IPS DF 4.7 (cell line): ENCODE measurements around the gene CLEC19A.

ENCODE experiments used
- DNase-seq: peaks from one replicate; pipeline ENCODE4 v3.0.0-alpha.2; 2013; ENCODE audit warnings: low spot score; ENCODE audit errors: extremely low read depth

The CLEC19A gene

DNA sequence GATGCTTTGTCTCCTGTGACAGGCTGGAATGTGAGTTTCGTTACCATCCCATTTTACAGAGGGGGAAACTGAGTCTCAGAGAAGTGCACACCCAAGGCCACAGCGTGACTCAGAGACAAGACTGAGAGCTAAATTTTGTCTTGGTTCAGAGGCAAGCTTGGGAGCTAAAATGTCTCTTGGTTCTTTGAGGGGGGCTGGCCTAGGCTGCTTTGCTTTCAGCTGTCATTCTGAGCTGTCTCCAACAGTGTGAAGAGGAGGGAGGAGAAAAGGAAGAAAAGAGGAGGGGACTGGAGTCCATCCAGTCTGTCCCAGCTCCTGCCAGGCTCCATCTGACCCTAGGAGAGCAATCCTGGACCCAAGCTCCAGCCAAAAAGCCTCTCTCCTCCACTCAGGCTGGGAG, at the start of gene CLEC19A:
TSS of gene CLEC19A (plus strand) at position 301 of the 400 bp plus-strand sequence. CDS start 121 bp downstream, outside the sequence.
- DNase-seq = no peak

DNA sequence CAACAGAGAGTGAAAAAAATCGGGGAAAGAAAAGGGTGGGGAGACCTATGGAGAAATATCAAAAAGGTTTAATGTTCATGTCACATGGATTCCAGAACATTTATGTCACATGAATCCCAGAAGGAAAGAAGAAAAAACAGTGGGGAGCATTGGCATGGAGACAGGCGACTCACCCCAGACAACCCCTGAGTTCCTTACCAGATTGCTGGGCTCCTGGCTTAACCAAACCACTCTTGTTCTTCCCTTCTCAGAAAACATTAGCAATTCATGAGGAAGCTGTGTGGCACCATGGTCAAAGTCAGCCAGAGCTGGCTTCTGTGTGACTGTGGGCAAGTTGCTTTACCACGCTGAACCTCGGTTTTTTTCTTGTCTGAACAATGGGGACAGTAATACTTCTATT, 49.6 kb upstream of the CLEC19A start:
- DNase-seq = no peak

DNA sequence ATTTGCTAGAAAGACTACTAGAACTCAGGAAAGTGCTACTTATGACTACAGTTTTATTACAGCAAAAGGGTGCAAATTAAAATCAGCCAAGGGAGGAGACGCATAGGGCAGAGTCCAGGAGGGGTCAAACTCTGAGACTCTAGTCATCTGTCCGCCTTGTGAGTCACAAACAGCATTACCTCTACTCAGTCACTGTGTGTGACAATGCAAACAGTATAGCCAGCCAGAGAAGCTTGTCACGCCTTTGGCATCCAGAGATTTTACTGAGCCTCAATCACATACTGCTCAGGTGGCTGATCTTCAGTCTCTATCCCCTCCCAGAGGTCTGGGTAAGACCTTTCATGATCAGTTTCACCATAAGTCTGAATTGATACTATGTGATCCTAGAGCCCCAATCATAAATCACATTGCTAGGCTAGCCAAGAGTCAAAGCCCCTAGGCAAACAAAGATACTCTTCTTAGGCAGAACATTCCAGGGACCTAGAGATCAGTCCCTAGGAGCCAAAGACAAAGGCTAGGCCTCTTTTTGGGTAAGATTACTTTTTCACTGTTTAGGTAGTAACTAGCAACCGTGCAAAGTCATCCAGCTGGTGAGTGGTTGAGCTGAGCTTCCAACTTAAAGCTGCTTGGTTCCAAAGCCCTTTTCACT, 48.8 kb upstream of the CLEC19A start:
- no peak for DNase-seq

DNA sequence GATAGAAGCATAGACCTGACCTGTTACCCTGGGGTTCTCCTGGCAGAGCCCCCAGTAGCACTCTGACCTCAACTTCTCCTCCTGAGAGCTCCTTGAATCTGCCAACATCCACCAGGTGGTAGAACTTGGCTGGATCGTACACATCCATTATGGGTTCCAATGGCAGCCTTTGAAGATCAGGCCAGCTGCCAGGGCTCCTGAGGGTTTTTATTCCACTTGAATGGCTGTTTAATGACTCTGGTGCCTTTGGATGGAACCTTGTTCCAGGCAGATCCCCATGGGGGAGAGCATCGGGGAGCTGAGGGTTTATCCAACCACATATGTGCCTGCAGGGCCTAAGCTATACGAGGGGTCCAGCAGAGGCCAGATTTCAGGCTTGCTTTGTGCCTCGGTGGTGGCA, 47.1 kb upstream of the CLEC19A start:
- no peak for DNase-seq

DNA sequence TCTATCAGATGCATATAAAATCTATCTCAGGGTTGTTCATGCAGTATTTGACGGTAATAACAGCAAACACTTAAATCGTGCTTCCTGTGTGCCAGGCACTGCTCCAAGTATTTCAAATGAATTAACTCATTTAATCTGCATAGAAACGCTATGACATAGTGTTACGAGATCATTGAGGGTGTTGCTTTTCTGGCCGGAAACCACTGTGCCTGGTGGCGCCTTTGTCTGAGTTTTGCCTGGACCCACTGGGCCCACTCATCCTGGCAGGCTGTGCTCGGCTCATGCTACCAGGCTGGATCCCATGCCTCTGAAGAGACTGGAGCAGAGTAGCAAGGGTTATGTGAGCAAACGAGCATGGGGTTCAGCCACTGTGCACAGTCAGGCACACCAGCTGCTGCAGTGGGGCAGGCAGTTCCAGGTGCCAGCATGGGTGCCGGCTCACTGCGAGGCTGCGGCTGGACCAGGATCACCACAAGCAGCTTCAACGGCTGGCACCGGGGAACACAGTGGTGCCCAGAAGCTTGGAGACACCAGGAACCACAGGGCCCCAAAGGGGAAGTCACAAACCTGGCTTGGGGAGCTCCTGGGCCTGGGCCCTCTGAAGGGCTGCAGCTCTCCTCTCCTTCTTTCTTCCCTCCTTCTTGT, 45.9 kb upstream of the CLEC19A start:
- no peak for DNase-seq

DNA sequence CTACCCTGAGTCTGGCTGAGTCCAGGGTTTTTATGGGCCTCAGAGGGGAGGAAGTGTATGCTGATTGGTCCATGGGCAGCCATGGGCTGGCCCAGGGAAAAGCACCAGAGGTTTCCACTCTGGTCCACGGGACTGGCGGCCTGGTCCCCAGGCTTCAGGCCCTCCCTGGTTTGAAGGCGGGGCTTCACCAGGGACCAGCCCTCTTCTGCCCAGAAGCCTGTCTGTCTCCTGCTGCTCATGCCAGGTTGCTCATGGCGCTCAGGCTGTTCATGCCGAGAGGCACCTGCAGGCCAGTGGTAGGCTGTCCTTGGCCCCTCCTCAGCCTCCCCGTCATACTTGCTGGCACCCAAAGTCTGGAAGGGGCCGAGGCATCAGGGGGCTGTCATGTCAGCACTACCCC, 45.0 kb upstream of the CLEC19A start:
- no peak for DNase-seq

DNA sequence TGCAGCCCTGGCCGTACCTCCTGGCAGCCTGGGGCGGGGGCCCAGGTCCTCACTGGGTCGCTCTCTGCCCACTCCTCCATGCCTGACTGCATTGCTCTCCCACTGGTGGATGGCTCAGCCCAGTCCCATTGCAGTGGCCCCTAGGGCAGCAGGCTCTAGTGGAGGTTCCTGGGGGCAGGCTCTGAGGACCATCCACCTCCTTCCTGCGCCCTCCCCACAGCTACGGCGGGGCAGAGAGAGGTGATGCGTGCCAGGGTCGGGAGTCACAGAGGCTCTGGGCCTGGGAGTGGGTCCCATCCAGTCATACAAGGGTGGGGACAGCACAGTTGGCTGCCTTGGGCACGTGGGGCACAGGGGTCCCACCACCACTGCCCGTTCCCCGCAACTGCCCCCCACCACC, 44.0 kb upstream of the CLEC19A start:
- DNase-seq = no peak

DNA sequence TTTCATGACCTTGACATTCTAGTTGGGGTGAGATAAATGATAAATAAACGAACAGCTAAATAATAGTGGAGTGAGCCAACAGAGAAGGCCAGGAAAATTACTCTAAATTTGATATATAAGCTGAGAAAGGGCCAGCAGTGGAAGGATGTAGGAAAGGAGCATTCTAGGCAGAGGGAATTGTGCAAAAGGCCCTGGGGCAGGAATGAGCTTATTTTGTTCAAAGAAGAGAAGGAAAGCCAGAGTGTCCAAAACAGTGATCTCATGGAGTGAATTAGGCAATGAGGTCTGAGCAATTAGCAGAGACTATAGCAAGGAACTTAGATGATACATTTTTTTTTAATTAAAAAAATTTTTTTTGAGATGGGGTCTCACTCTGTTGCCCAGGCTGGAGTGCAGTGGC, 43.3 kb upstream of the CLEC19A start:
- DNase-seq = no peak

DNA sequence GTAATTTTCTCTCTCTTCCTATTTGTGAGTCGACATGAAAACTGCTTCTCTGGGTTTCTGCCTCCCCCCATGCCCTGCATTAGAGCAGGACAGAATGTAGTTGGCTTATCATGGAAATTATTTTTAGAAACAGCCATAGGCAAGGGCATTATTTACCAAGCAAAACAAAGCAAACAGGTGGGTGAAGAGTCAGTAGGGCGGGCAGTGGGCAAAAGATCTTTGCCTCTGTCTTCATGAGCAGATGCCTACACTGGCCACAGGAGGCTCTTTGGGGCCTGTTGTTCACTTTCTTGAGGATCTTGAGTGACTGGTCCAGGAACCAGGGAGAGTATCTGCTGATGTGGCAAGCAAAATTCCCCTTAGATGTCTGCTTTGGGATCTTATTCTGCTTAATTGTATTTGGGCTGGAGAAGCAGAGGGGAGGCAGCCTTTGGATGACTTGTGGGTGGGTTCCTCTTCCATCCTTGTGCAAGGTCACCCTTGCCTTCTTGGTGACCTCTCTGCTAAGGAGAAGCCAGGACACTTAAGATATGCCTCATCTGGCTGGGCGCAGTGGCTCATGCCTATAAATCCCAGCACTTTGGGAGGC, 42.5 kb upstream of the CLEC19A start:
- no peak for DNase-seq

DNA sequence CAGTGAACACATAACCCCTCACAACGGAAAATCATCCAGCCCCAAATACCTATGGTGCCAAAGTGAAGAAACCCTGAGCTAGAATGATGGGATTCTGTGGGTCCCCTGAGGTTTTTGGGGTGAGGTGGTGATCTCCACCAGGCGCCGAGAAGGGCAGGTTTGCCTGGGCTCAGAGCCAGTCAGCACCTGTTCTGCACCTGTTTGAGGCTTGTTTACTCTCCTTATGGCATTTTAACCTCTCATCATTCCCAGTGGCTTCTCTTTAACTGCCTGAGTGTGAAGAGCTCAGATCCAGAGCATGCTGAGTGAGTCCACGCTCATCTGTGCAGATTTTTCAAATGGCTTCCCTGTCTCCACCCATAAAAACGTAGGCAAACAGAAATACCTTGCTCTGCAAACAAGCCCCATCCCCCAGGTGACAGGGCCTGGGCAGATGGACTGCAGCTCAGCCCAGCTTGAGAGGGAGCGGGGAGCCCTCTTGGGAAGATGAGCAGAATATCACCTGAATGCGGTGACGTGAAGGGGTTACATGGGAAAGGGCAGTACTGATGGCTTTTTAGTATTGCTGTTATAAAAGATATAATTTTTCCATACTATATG, 40.1 kb upstream of the CLEC19A start:
- no peak for DNase-seq

DNA sequence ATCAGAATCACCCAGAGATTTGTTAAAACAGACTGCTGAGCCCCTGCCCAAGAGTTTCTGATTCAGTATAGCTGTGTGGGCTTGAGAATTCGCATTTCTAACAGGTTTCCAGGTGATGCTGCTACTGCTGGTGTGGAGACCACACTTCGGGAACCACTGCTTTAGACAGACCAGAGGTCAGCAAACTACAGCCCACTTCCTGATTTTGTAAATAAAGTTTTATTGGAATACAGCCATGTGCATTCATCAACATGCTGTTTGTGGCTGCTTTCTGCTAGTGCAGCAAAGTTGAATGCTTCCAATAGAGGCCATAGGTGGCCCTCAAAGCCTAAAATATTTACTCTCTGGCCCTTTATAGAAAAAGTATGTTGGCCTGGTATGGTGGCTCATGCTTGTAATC, 32.6 kb upstream of the CLEC19A start:
- no peak for DNase-seq

DNA sequence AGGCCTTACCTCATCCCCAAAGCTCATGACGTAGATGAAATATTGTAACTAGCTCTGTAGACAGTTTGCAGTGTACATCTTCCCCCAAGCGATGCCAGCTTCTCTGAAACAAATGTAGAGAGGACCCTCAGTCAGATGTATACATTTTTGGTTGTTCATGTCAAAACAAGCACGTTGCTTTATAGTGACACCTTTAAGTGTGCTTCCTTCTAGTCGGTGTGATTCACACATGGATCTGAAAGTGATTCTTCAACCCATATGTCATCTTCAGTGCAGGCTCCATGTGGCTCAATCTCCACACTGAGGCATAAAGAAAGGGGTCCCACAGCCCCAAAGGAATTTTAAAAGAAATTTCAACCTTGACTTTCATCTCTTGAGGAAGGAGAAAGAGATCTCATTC, 30.9 kb upstream of the CLEC19A start:
- no peak for DNase-seq

DNA sequence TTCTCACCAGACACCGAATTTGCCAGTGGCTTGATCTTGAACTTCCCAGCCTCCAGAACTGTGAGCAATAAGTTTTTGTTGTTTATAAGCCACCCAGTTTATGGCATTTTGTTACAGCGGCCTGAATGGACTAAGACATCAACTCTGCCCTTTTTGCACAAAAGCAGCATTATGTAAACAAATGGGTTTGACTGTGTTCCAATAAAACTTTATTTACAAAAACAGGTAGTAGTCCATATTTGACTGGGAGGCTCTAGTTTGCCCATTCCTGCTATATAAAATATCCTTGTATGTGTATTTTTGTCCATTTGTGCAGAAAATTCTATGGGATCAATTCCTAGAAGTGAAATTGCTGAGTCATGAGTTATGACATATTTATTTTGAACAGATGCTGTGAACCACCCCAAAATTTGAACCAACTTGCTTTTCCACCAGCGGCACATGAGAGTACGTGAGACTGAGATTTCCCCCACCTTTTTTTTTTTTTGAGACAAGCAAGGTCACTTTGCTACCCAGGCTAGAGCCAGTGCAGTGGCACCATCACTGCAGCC, 21.3 kb upstream of the CLEC19A start:
- no peak for DNase-seq

DNA sequence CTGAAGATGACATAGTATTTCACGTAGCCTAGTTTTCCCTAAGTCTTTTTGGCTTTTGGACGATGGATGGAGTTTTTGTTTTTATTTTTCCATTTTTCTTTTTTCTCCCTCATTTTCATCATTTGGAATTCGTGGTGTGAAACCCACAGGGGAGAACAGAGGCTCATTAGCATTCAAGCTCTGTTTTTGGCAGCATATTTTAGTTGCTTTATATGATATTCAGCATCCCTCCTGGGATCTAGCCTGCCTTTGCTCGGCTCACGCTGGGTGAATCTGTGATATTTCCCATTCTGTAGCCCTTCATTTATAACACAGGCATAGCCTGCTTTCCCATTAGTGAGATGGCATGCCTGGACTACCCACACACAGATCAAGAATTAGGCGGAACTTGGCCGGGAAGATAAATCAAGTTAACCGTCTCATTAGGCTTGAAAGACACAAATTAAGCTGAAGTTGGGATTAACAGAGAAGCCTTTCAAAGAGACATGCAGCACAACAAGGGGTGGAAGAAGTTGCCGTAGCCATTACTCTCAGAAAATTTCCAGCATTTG, 20.1 kb upstream of the CLEC19A start:
- DNase-seq = no peak

DNA sequence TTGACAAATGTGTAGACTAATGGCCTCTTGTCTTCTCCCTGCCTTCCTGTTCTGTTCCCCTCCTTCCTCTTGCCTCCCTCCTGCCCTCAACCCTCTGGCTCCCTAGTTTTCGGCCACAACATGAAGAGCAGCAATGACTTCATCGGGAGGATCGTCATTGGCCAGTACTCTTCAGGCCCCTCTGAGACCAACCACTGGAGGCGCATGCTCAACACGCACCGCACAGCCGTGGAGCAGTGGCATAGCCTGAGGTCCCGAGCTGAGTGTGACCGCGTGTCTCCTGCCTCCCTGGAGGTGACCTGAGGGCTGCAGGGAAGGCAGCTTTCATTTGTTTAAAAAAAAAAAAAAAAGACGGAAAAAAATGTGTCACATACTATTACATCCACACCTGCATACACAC, 18.8 kb upstream of the CLEC19A start:
- DNase-seq = no peak

DNA sequence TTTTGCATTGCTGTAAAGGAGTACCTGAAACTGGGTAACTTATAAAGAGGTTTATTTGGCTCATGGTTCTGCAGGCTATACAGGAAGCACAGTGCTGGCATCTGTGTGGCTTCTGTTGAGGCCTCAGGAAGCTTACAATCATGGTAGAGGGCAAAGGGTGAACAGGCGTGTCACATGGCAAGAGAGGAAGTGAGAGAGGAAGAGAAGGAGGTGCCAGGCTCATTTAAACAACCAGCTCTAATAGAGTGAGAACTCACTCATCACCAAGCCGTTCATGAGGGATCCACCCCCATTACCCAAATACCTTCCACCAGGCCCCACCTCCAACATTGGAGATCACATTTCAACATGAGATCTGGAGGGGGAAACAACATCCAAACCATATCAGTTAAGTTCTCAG, 16.4 kb upstream of the CLEC19A start:
- DNase-seq = no peak

DNA sequence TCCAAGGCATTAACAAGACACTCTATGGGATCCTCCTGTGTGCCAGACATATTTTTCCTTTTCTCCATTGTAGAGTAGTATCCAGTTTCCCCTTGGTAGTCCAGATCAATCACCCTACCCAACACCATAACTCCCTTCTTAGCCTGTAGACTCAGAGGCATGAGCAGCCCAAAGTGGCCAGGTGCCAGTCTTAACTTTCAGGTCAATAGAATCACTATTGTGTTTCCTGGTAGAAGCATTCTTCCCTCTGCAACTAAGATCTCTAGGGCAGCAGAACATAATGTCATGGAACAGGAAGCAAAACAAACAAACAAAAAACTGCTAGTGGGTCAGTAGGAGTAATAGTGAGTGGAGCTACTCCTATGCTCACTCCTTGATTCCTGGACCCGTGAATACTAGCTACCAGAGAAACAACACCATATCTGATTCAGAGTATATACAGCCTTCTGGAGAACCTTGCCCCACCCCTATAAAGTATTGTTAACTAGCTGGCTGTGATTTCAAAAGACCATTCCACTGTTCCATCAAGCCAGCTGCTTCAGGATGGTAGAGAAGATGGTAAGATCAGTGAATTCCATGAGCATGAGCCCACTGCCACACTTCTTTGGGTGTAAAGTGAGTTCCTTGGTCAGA, 11.2 kb upstream of the CLEC19A start:
- no peak for DNase-seq

DNA sequence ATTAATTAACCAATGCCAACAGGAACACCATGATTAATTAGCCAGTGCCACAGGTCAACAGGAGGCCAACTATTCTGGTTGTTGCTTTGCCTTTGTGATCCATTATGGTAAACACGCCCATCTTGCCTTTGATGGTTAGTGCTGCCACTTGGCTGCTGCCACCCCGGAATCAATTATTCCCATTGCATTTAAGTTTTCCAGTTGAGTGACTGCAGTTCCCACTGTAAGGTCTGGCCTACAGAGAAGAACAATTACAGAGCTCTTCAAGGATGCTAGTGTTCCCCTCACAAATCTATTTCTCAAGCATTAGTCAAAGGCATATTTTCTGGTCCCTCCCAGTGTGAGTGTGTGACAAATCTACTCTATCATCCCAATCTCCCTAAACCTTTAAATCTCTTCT, 7.1 kb upstream of the CLEC19A start:
- DNase-seq = no peak

DNA sequence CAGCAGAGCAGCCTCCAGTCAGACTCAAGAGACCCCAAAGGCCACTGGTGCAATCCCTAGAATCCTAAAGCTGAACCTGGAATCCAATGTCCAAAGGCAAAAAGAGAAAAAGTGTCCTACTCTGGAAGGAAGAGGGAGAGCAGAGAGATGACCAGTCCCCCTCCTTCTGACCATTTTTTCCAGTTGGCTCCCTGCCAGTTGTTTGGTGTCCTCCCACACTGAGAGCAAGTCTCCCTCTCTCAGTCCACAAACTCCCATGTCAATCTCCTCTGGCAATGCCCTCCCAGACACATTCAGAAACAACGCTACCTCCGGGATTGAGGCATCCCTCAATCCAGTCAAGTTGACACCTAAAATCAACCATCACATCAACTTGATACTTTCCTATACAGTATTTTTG, 4.3 kb upstream of the CLEC19A start:
- DNase-seq = no peak

DNA sequence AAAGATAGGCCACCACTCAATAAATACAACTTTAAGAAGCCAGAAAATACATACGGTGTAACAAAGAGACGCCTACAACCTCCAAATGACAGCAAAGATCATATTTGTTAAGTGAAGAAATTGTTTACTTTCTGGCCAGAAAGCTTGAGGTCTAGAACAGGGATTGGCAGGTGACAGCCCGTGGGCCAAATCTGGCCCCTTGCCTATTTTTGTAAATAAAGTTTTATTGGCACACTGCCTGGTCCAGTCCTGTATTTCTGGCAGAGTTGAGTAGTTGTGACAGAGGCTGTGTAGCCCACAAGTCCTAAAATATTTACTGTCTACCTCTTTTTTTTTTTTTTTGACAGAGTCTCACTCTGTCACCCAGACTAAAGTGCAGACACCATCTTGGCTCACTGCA, 3.4 kb upstream of the CLEC19A start:
- no peak for DNase-seq

DNA sequence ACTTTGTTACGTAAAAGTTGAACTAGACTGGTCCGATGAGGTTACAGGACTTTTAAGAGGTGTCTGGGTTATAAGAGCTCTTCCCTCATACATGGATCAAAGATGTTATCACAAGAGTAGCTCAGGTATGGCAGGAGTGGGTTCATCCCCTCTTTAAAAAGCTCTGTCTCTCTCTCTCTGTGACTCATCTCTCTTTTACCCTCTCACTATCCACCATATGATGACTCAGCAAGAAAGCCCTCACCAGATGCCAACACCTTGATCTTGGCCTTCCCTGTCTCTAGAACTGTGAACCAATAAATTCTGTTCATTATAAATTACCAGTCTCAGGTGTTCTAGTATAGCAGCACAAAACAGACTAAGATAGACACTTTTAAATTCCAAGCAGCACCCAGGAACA, 1.9 kb upstream of the CLEC19A start:
- DNase-seq = no peak

DNA sequence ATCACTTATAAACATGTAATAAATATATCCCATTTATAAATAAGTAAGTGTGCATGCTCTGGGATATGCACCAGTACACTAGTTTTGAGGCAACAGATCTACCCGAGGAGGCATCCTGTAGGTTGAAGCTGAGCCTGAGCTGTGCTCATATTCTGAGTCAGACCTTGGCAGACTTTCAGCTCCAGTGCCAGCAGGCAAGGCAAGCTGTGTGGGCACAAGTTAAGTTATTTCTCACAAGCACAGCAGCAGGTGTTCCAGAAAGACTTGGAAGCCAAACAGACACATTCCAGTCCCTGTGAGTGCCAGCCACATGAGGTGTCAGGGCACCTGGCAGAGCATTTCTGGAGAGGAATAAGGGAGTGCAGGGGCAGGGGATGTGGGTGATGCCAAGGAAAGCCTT, 1.3 kb upstream of the CLEC19A start:
- no peak for DNase-seq
